ENCODE results near the gene KIAA2012.

The KIAA2012 gene

GRCh38 chr2:202149936-202150335 is 76.9 kb downstream of the KIAA2012 start:
- no peak for DNase-seq (ENCODE audit: low read depth)

GRCh38 chr2:202152104-202152715 is 79.2 kb downstream of the KIAA2012 start:
- no peak for DNase-seq (ENCODE audit: low read depth)

- no peak for DNase-seq (ENCODE audit: low read depth)
Measured at GRCh38 chr2:202154613-202155012, 81.6 kb downstream of the KIAA2012 start.

GRCh38 chr2:202157211-202157990 is 84.3 kb downstream of the KIAA2012 start:
- DNase-seq (ENCODE audit: low read depth), result no peak

- peak; percentile 40 for DNase-seq (ENCODE audit: low read depth)
Measured at GRCh38 chr2:202158796-202159195, 85.7 kb downstream of the KIAA2012 start.

GRCh38 chr2:202161151-202161835 is 88.2 kb downstream of the KIAA2012 start:
- peak; percentile 54 for DNase-seq (ENCODE audit: low read depth)

GRCh38 chr2:202164411-202164810 is 91.4 kb downstream of the KIAA2012 start:
- no peak for DNase-seq (ENCODE audit: low read depth)

- DNase-seq (ENCODE audit: low read depth), result no peak
Measured at GRCh38 chr2:202165208-202165607, 92.2 kb downstream of the KIAA2012 start.

- DNase-seq (ENCODE audit: low read depth), result no peak
Measured at GRCh38 chr2:202165945-202166344, 92.9 kb downstream of the KIAA2012 start.

- no peak for DNase-seq (ENCODE audit: low read depth)
Measured at GRCh38 chr2:202169131-202169530, 96.1 kb downstream of the KIAA2012 start.

GRCh38 chr2:202169832-202170424 is 96.9 kb downstream of the KIAA2012 start:
- no peak for DNase-seq (ENCODE audit: low read depth)

GRCh38 chr2:202171241-202171825 is 98.3 kb downstream of the KIAA2012 start:
- no peak for DNase-seq (ENCODE audit: low read depth)

GRCh38 chr2:202172439-202173211 is 99.6 kb downstream of the KIAA2012 start:
- DNase-seq (ENCODE audit: low read depth), result no peak

GRCh38 chr2:202178346-202178958 is 105.4 kb downstream of the KIAA2012 start:
- peak; percentile 81 for DNase-seq (ENCODE audit: low read depth)

- DNase-seq (ENCODE audit: low read depth), result no peak
Measured at GRCh38 chr2:202184557-202184956, 111.5 kb downstream of the KIAA2012 start.

- no peak for DNase-seq (ENCODE audit: low read depth)
Measured at GRCh38 chr2:202185156-202185555, 112.1 kb downstream of the KIAA2012 start.

GRCh38 chr2:202186641-202187202 is 113.7 kb downstream of the KIAA2012 start:
- peak; percentile 26 for DNase-seq (ENCODE audit: low read depth)

- no peak for DNase-seq (ENCODE audit: low read depth)
Measured at GRCh38 chr2:202187570-202187969, 114.5 kb downstream of the KIAA2012 start.

- DNase-seq (ENCODE audit: low read depth), result no peak
Measured at GRCh38 chr2:202193305-202193704, 120.2 kb downstream of the KIAA2012 start.

GRCh38 chr2:202193881-202194353 is 120.9 kb downstream of the KIAA2012 start:
- no peak for DNase-seq (ENCODE audit: low read depth)

- DNase-seq (ENCODE audit: low read depth), result no peak
Measured at GRCh38 chr2:202194418-202194817, 121.4 kb downstream of the KIAA2012 start.

Measured in ELR (cell line).